Measurements from ENCODE around the gene MYADM.

GRCh38 chr19:53844849-53845246 is 22.8 kb upstream of the MYADM start:
- TF ChIP-seq TEAD4 (CRISPR knock-in tag; IDR thresholded peaks at IDR 0.05) (no peak), FOXJ3 (CRISPR knock-in tag; IDR thresholded peaks at IDR 0.05; ENCODE audit: borderline replicate concordance) (no peak), ZNF138 (CRISPR knock-in tag; conservative IDR thresholded peaks at IDR 0.05) (no peak), CBFB (CRISPR knock-in tag; IDR thresholded peaks at IDR 0.05; ENCODE audit: low read depth) (no peak), CTCF (IDR thresholded peaks at IDR 0.05) (no peak)

Data from WTC11 (cell line).